NT2/D1 (cell line): ENCODE measurements around the gene TOM1L2.

Source experiments
- SUZ12 ChIP-seq: IDR thresholded peaks from 2 replicates; pipeline ENCODE4 v1.6.1; 2011; ENCODE audit not compliant: insufficient read length, insufficient read depth; ENCODE audit errors: extremely low read depth
- YY1 ChIP-seq: IDR thresholded peaks from 2 replicates; pipeline ENCODE4 v1.6.1; 2011; ENCODE audit not compliant: insufficient read length, insufficient read depth

- TF ChIP-seq YY1 (no peak), SUZ12 (no peak)
Measured at GRCh38 chr17:17819111-17819510, 153.1 kb downstream of the TOM1L2 start.
